Measurements from ENCODE around the gene CPA1.

CPA1 gene

DNA sequence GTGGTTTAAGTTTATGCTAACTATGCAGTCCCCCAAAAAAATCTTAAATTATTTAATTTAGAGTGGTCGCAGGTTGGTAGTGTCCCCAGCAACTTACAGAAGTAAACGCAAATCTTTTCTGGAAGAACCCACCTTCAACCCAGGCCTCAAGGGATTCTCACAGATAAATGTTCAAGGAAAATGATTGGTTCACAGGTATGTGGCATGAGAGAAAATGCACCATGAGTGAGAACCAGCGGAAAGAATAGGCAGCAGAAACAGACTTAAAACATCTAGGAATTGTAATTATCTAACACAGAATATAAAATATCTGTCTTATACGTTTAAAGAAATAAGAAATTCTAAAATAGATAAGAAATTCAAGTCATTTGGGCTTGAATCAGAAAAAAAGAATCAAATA, 38.4 kb upstream of the CPA1 start:
- in situ Hi-C loops (cut with HindIII; ENCODE audit: low sequenced_read_pairs) = no loop called here
- H3K4me3 ChIP-seq (ENCODE audit: low read depth, low read length) = no peak overlapping the region

DNA sequence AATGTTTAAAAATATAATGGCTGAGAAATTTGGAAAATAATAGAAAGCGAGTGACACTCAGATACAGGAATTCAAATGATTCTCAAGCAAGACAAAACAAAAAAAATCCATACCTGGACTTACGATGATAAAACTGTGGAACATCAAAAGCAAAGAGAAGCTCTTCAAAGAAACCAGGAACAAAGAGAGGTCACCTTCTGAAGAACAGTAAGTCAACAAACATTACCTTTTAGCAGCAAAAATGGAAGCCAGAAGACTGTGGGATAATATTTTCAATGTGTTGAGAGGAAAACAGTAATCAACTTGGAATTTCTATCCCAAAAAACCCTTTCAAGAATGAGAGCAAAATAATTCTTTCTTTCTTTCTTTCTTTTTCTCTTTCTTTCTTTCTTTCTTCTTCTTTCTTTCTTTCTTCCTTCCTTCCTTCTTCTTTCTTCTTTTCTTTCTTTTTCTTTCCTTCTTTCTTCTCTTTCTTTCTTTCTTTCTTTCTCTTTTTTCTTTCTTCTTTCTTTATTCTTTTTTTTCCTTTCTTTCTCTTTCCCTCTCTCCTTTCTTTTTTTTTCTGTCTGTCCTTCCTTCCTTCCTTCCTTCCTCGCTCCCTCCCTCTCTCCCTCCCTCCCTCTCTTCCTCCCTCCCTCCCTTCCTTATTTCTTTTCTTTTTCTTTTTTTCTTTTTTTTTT, 37.5 kb upstream of the CPA1 start:
- in situ Hi-C loops (cut with HindIII; ENCODE audit: low sequenced_read_pairs) = no loop called here
- H3K4me3 ChIP-seq (ENCODE audit: low read depth, low read length) = no peak overlapping the region
- TF ChIP-seq, protein P1, sequence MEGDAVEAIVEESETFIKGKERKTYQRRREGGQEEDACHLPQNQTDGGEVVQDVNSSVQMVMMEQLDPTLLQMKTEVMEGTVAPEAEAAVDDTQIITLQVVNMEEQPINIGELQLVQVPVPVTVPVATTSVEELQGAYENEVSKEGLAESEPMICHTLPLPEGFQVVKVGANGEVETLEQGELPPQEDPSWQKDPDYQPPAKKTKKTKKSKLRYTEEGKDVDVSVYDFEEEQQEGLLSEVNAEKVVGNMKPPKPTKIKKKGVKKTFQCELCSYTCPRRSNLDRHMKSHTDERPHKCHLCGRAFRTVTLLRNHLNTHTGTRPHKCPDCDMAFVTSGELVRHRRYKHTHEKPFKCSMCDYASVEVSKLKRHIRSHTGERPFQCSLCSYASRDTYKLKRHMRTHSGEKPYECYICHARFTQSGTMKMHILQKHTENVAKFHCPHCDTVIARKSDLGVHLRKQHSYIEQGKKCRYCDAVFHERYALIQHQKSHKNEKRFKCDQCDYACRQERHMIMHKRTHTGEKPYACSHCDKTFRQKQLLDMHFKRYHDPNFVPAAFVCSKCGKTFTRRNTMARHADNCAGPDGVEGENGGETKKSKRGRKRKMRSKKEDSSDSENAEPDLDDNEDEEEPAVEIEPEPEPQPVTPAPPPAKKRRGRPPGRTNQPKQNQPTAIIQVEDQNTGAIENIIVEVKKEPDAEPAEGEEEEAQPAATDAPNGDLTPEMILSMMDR (IDR thresholded peaks at IDR 0.05; ENCODE audit: low read depth, low read length, missing control alignments) = no peak

More for the DNA sequence above, 38.4 kb upstream of the CPA1 start:
- DNase-seq (ENCODE audit: low read depth) = no peak
- TF ChIP-seq, protein P1 (IDR thresholded peaks at IDR 0.05; ENCODE audit: low read depth, low read length, missing control alignments) = no peak

DNA sequence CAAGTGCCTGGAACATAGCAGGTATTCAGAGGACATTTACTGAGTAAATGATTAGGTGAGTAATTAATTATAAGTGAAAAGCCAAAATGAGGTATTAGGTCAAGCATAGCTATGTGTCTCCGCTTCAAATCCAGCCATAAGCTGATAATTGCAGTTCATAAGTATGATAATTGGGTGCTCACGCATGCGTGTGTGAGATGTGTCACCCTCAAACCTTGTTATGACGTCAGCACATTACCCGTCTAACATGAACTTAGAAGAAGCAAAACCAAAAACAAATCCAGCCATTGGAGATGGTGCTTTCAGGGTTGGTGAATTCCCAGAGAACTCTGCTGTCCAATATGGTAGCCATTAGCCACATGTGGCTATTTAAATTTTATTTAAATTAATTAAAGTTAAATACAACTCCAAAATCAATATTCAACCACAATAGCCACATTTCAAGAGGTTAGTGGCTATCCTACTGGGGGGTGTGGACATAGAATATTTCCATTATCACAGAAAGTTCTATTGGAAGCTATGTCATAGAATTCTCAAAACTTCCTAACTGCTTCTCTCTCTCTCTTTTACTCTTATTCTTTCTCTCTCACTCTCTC, 35.9 kb upstream of the CPA1 start, which contains the start of gene CPA5:
CPA5 (plus strand) TSS at position 546 of the 596 bp plus-strand sequence. CDS start 1,670 bp downstream, outside the sequence.
- no peak within 1 kb of the TSS for H3K4me3 ChIP-seq (ENCODE audit: low read depth, low read length)
- DNase-seq (ENCODE audit: low read depth) = no peak
- in situ Hi-C loops (cut with HindIII; ENCODE audit: low sequenced_read_pairs) = no loop called here
- TF ChIP-seq, protein P1 (IDR thresholded peaks at IDR 0.05; ENCODE audit: low read depth, low read length, missing control alignments) = no peak

More for the DNA sequence above, 37.5 kb upstream of the CPA1 start:
- DNase-seq (ENCODE audit: low read depth) = no peak

DNA sequence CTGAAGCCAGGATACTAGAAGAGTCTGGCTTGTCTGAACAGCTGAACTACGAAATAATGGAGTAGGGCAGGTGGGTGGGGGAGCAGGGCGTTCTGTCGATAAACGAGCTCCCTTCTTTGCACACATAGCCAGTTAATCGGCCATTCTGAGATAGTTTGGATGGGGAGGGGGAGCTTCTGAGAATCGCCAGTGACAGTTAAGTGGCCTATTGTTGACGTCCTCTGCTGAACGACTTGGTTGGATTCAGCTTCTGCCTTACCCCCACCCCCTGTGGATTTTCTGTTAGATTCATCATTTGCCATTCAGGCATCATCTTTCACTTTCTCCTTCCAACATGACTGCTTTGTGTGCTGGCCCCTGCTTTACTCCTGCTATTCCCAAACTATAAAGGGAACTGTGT, 35.2 kb upstream of the CPA1 start:
- no peak for DNase-seq (ENCODE audit: low read depth)
- in situ Hi-C loops (cut with HindIII; ENCODE audit: low sequenced_read_pairs) = no loop called here
- H3K4me3 ChIP-seq (ENCODE audit: low read depth, low read length) = no peak overlapping the region
- TF ChIP-seq, protein P1 (IDR thresholded peaks at IDR 0.05; ENCODE audit: low read depth, low read length, missing control alignments) = no peak

DNA sequence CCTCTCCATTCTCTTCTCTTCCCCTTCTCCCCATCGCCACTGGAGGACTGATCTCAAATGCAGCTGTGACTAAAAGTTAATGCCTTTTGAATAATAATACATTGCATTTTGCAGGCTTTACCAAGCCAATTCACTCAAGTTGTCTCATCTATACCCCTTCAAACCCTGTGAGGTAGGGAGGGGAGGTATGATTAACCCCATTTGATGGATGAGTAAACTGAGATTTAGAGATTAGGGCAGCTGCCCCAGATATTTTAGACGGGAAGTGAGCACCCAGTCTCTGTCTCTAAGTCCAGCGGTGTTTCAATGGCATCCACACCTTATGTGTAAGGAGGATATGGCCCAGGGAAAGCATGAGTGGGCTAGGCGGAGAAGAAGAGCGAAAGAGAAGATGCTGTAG, 34.6 kb upstream of the CPA1 start:
- no peak overlapping the region for H3K4me3 ChIP-seq (ENCODE audit: low read depth, low read length)
- TF ChIP-seq, protein P1 (IDR thresholded peaks at IDR 0.05; ENCODE audit: low read depth, low read length, missing control alignments) = no peak
- in situ Hi-C loops (cut with HindIII; ENCODE audit: low sequenced_read_pairs) = no loop called here
- no peak for DNase-seq (ENCODE audit: low read depth)

DNA sequence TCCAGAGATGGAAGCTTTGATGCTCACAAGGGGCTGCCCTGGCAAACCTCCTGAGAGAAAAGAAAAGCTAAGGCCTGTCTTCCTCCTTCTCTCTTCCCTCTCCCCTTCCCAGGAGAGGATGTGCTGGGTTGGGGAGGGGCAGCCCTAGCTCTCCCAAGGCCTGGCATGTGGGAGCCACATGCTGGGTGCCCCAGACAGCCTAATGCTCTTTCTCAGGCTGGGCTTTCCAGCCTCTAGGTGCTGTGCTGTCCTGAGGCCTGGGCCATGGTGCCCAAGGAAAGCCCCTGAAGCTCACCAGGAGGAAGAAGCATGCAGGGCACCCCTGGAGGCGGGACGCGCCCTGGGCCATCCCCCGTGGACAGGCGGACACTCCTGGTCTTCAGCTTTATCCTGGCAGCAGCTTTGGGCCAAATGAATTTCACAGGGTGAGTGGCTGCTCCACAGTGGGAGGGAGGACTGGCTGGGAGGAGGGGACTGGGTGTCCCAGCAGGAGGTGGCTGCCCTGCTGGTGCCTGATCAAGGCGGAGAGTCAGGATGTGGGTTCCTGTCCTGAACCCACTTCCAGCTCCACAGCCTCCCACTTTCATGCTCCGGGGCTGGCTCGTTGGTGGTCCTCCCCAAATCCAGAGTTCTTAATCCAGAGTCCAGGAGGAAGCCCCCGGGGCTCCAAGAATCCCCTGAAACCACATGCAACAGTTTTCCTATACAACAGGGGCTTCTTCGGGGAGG, 34.0 kb upstream of the CPA1 start:
- in situ Hi-C loops (cut with HindIII; ENCODE audit: low sequenced_read_pairs) = no loop called here
- DNase-seq (ENCODE audit: low read depth) = no peak
- no peak overlapping the region for H3K4me3 ChIP-seq (ENCODE audit: low read depth, low read length)
- TF ChIP-seq, protein P1 (IDR thresholded peaks at IDR 0.05; ENCODE audit: low read depth, low read length, missing control alignments) = no peak

Measured in astrocyte of the cerebellum (primary cell).